ENCODE measurements around the gene ANKDD1B.
A peak's percentile ranks its signal among the peaks of the same experiment; 100 is the strongest.

Gene ANKDD1B

DNA sequence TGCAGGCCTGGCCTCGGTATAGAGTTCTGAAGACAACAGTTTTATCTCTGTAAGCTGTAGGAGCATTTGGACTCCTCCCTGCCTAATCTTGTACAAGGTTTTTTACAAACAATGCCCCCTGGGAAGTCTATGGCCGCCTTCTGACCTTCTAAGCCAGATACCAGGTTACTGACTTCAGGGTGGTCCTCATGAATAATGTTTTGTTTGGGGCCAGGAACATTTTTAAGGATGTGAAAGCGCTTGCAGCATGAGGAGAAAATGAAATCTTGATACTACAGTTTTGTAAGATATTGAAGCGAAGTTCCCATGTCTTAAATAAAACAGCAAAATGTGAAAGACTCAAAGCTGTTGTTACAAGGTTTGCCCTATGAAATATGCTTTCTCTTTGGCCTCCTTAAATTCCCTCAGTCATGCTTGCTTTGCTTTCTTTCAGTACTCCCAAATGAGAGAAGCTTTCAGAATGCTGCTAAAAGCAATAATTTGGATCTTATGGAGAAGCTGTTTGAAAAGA lies 5.2 kb downstream of the ANKDD1B start:
- FAIRE-seq: no peak
- DNase-seq (ENCODE audit: low spot score): no peak

DNA sequence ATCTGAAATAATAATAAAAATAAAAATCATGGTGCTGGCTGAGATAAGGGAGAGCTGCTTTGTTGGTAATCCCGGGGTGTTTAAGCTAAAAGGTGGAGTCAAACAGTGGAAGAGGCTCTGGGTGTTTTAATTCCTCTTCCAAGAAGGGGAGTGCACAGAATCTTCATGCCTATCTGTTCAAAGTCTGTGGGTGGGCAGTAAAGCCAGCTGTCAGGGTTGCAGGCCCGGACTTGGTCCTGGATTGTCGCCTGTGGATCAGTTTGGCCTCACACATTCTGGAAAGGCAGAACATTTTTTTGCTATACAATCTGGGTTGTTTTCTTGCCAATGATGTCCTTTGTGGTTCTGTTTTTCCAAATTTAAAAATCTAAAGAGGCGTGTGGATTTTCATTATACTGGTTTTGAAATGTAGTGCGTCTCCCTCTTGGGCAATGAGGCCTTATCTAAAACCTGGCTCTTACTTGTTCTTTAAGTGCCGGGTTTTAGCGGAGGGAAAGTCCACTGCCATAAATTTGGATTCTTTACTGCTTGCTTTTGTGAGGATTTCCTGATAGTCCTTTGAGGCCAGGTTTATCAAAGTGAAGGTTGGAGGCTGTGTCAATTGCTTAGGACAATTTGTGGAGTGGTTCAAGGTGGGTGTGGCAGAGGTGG lies 5.8 kb downstream of the ANKDD1B start:
- no peak for FAIRE-seq
- DNase-seq (ENCODE audit: low spot score): no peak

DNA sequence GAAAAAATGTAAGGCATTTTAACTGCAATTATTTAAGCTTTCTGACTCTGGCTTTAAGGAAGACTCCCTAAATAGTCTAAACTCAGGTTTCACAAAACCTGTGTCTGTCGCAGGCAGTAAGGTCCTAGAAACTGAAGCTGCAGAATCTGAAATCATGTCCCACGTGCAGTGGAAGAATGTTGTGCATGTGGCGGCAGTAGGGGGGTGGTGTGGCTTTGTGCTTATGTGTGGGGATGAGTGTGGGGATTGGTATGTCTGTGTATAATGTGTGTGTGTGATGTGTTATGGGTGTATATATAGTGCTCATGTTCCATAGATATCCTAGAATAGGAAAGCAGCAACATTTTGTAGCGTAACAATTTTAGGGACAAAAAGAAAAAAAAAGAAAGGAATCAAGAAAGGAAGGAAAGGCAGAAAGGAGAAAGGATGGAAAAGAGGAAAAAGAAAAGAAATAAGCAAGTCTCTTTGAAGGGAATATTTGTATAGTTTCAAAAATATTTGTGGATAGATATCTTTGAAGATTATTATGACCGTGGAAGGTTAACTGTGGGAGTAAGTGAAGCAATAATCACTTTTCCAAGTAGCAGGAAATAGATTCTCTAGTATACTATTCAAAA lies 6.6 kb downstream of the ANKDD1B start:
- FAIRE-seq (no peak), DNase-seq (ENCODE audit: low spot score) (no peak)

DNA sequence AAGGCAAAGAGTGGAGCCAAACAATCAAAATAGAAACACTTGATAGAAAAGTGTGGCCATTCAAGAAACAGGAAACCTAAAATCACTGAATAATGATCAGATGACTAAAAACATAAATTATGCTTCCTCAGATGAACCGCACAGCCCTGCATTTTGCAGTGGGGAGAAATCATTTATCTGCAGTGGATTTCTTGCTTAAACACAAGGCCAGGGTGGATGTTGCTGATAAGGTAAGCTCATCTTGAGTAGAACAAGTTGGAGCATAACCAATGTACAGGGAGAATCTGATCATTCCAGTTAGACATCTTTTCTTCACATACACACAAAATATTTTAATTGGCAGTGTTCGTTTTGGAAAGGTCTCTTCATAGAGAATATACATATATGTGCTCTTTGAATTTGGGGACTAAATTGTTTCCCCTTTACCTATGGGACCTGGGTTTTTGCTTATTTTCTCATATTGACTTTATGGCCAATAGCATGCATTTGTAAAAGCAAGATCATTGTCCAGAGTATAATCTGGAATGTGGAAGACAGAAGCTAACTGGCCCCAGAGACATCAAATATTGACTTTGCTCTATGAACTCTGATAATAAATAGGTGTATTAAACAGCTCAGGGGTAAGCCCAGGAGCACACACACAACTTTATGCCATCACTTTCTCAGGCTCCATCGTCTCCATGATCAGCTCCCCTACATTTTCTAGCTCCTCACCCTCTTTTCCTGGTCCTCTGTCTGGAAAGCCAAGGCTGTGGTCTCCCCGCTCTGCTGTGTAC lies 9.1 kb downstream of the ANKDD1B start:
- DNase-seq (ENCODE audit: low spot score): no peak
- FAIRE-seq: no peak

DNA sequence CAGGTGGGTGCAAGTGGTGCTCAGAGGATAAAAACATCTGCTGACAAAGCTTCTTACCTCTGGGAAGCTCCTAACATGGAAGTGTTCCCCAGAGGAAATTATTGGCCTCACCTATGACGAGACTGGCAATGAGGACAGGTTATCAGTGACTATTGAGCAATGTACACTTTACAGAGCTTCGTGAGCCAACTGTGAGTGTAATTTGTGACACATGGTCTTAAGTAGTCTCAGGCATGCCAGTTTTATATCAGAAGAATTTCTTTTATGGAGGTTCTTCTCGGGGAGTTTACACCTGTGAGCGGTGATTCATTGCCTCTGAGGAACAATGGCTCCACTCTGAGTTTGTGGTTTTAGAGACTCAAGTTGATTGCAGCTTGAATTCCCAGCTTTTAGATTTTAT lies 11.3 kb downstream of the ANKDD1B start:
- no peak for FAIRE-seq

DNA sequence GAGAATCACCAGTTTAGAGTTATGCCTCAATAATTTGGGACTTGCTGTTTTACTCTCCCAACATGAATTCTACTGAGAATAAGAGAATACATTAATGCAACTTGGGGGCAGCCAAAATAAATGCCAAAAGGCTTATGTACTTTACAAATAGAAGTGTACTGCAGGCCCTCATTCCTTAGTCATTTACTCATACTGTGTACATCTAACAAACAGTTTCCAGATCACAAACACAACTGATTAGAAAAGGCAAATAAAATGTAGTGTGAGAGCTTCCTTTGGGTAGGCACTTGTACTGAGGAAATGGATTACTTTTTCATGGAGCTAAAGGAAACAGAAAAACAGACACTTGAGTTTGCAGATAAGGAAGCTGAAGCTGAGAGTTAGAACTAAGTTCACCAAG lies 12.6 kb downstream of the ANKDD1B start:
- DNase-seq (ENCODE audit: low spot score) (no peak), FAIRE-seq (no peak)

More for the DNA sequence above, 11.3 kb downstream of the ANKDD1B start:
- no peak for DNase-seq (ENCODE audit: low spot score)

DNA sequence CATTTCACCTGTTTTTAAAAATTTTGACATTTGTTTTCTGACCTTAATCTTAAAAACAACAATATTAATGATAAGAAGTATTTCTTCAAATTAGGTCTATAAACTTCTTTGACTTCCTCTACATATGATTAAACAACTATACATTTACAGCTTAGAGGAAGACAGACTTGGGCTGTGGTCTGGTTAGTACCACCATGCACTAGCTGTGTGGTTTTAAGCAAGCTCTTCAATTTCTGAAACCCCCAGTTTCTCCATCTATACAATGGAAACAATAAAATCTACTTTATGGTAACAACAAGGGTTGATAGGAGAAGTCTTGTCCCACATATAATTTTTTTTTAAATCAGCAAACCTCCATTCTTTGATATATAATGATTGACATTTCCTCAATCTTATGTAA lies 15.7 kb downstream of the ANKDD1B start:
- no peak for DNase-seq (ENCODE audit: low spot score)
- FAIRE-seq: no peak

DNA sequence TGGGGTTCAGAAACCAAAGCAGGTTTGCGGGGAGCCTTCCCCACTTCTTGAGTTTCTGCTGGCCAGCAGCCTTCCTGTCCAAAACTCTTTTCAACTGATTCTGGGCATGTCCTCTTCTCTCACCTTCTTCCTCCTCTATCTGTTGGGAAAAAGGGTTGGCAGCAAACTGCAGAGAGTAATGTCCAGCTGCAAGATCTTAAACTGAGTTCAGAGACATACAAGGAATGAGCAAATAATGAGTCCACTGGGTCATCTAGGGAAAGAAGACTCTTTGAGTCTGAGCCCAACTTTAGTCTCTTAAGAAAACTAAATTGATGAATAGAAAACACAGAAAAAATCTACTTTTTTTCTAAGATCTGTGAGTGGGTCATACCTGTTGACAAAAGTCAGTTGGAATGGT lies 16.5 kb downstream of the ANKDD1B start:
- FAIRE-seq: no peak
- DNase-seq (ENCODE audit: low spot score): no peak

DNA sequence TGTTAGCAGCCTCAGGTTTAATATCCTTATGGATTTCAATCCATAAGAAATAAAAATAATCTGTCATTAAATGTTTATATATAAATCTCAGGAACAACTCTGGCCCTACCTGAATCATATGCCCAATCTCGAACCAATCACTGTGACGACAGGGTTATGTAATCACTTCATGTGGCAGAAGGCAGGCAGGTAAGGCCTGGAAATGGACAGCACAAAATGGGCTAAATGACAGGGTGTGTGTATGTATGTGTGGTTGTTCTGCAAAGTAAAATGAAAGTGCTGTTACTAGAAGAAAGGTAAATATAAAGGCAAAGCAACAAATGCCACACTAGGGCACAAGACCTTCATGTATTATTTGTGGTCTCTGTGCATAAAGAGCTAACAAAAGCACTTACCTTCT lies 19.6 kb downstream of the ANKDD1B start:
- FAIRE-seq (no peak), DNase-seq (ENCODE audit: low spot score) (no peak)

DNA sequence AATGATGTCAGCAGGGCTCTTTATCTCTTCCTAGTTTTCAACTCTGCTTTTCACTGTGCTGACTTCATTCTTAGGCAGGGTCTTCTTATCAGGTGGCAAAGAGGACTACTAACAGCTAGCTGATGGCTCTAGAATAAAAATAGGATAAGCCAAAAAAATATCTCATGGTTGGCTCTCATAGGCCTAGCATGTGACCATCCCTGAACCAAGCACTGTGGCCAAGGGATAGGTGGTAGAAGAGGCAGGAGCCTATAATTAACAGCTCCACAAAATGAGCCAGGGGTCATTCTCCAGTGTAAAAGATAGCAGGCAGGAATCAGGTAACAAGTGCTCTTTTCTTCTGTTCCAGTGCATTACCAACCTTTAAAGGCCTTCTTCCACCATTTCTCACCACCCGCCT lies 21.1 kb downstream of the ANKDD1B start:
- FAIRE-seq (no peak), DNase-seq (ENCODE audit: low spot score) (no peak)

DNA sequence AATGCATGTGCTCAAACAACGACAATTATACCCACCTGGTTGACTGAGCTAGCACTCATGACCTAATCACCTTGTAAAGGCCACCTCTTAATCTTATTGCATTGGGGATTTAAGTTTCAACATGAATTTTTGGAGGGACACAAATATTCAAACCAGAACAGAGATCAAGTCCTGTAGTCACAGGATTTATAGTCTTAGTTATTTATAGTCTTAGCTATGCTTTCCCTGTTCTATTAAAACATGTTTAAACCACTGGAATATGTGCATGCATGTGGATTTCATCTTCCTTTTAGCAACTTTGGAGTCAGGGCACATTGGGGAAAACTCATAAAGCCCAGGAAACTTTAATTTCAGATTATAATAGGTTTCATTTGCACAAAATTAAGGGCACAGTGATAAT lies 26.7 kb downstream of the ANKDD1B start:
- no peak for FAIRE-seq

DNA sequence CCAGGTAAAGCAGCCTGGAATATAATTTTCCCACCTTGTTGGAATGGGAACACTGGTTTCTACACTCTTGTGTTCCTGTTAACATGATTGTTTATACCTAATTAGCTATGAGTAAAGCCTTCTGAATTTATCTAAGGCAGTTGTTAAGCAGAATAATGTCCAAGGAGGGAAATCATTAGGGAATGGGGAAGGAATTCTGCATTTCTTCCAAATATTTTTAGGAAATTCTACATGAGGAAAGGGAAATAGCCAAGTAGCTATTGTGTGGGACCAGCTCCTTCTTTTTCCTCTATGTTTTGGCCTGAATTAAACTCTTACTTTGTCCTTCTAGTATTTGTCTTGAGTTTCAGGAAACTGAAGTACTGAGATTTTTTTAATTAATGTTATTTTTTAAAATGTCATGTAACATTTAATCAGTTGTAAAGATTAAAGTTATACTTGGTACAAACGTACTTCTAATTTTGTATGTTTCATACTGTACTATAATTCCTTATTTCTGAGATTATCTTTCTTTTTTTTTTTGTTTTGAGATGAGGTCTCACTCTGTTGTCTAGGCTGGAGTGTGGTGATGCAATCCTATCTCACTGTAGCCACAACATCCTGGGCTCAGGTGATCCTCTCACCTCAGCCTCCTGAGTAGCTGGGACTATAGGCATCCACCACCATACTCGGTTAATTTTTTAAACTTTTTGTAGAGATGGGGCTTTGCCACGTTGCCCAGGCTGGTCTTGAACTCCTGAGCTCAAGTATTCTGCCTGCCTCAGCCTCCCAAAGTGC lies 28.5 kb downstream of the ANKDD1B start:
- DNase-seq (ENCODE audit: low spot score): no peak
- FAIRE-seq: no peak

More for the DNA sequence above, 26.7 kb downstream of the ANKDD1B start:
- DNase-seq (ENCODE audit: low spot score): no peak

DNA sequence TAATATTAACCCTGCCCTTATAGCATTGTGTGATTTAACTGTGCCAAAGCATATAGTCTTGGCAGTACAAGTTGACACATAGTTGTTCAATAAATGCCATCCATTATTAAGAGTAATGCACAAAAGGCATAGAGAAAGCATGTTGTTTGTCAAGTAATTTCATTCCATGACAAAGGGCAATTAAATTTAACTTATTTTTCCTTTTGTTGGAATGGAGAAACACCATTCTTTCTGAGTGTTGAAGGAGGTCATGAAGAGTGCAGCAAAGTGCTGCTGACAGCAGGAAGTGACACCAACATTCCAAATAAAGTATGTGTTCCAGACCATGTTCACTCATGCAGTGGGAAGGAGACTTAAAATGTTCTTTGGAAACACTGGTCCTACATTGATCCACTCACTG lies 29.1 kb downstream of the ANKDD1B start:
- FAIRE-seq (peak; percentile 85), DNase-seq (ENCODE audit: low spot score) (peak; percentile 68)

DNA sequence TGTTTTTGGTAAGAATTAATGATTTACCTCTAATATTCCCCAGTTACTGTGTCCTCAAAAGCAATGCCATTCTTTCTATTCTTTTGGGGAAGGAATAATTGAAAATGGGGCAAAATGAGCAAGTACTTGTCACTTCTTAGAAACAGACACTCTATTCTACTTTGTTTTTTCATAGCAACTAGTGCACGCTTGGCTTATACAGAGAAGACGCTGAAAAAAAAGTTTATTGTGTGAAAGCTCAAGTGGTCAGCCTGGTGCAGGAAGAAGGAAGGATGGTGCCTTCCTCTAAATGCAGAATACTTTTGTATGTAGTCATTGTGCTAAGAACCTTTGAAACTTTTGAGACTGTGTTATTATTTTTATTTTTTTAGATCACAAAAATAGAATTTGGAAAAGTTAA lies 29.6 kb downstream of the ANKDD1B start:
- no peak for FAIRE-seq

DNA sequence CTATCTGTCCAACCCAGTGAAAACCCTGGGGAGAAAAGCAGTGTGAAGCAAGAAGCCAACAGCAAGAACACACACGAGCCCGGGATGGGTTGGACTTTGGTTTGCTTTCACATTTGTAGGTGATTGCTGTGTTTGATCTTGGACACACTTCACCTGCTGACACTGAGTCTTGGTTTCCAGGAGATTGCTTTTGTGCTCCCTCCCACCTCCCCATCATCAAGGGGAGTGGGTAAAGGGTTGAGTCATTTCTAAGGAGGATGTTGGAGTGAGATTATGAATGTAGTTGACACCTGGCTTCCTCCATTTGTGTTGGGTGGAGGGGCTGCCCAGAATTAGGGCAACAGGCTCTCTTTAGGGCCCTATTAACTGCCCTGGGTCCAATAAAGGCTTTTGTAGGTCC lies 37.5 kb downstream of the ANKDD1B start:
- DNase-seq (ENCODE audit: low spot score): no peak
- FAIRE-seq: no peak

More for the DNA sequence above, 29.6 kb downstream of the ANKDD1B start:
- DNase-seq (ENCODE audit: low spot score): no peak

DNA sequence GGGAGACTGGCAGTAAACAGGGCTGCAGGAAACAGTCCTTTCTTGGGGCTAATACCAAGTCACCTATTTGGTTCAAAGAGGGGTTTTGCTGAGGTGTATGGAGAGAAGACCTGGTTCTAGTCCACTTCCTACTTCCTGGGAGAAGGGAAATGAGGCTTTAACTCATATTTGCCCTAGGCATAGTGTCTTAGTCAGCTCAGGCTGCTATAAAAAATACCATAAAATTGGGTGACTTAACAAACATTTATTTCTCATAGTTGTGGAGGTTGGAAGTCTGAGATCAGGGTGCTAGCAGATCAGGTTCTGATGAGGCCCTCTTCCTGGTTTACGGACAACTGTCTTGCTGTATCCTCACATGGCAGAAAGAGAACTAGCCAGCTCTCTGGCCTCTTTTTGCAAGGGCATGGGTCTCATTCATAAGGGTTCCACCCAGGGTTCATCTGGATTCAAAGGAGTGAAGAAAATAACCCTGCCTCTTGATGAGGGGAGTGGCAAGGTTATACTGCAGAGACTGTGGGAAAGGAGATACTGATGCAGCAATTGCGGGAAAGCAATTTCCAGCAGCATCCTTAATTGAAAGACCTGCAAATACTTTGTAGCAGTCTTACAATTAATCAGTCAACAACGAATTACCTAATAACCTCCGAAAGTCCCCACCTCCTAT lies 40.5 kb downstream of the ANKDD1B start:
- FAIRE-seq (no peak), DNase-seq (ENCODE audit: low spot score) (no peak)

DNA sequence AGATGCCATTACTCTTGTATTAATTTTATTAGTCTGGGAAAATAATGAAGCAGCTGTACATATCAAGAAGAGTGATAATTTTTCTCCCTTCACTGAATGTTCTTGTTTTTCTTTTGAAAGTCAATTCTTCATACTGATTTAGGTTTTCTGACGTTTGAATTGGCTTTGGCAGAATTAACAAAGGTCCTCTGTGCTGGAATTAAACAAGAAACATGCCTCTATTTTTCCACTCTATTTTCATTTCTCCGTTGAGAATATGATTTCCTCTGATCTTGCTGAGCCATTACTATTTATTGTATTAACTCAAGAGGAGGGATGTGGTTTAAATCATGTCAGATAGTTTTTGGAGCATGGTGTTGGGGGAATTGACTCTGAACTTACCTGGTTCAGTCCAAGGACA lies 42.3 kb downstream of the ANKDD1B start:
- FAIRE-seq (no peak), DNase-seq (ENCODE audit: low spot score) (no peak)

DNA sequence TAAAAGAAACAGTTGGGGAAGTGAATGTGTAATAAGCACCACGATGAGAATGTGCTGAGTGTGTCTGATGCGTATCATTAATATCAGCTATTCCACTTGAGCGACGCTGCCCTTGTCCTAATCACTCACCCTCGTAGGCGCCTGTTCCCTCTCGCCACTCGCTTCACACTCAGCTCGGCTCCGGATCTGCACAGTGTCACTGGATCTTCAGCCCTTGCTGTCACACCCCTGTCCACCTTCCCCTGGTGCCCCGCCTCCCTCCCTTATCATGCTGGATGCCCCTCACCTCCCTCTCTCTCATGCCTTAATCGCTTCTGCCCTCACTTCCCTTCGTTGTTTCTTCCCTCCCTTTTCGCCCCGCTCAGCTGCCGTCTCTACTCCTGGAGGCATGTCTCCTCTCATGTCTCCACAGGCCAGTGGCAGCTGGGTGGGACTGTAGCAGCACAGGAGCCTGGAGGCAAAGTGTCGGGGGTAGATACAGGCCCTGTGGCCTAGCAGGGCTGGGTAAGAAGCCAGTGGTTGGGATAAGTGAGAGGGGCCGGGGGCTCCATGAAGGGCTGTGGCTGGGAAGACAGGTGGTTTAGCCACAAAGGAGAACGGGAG lies 43.5 kb downstream of the ANKDD1B start:
- FAIRE-seq (no peak), DNase-seq (ENCODE audit: low spot score) (no peak)

DNA sequence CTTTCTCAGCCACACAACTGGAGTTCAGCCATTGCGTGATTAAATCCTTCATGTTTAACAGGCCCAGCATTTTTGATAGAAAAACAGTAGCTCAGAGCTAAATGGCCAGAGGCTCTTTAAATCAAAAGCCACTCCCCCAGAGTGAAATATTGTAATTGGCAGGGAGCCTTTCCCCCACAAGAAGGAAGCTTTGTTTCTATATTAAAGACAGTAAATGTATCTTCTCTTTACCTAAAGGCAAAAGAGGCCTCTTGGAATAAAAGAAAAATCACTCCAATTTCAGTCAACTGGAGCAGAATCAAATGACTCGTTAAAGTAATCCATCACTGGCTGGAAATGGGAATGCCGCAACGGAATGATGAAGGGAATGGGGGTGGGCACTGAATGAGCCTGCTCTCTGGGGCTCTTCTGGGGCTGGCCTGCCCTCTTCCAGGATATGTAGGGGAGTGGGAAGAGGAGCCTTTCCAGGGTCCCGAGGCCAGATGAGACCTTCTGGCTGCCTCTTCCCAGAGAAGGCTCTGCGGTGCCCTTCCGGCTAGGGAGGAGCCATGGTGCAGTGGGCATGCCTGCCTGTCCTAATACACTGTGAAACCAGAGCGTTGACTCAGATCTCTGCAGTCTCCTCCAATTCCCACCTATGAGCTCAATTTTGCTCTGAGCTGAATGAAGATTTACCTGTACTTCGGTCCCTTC lies 45.2 kb downstream of the ANKDD1B start:
- no peak for DNase-seq (ENCODE audit: low spot score)
- no peak for FAIRE-seq

DNA sequence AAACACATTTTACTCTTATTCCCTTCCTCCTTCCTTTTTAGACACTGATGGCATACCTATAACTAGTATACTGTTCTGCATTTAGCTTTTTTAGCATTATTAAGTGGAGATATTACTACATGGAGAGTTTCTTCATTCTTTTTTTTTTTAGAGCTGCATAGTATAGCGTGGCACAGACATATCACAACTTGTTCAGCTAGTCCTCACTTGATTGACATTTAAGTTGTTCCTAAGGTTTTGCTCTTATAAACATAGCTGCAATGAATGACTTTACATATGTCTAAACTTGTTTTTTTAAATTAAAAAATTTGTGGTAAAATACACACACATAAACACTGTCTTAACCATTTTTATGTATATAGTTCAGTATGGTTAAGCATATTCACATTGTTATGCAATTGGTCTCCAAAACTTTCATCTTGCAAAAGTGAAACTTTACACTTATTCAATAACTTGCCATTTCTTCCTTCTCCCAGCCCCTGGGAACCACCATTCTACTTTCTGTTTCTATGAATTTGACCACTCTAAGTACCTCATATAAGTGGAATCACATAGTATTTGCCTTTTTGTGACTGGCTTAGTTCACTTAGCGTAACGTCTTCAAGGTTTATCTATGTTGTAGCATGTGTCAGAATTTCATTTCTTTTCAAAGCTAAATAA lies 48.7 kb downstream of the ANKDD1B start:
- FAIRE-seq (no peak), DNase-seq (ENCODE audit: low spot score) (no peak)
